Esophagus mucosa (tissue), 1 donor: Measurements from ENCODE around the gene ZFYVE1. TPM values are rescaled to one million over a fixed set of nuclear protein-coding genes. Genes with fewer than 3 reads are reported as not detected.
A peak's percentile ranks its signal among the peaks of the same experiment; 100 is the strongest.
"Not testable (repeated sequence)": the region's sequence is repeated elsewhere in the genome, so short reads cannot be mapped to it uniquely, and the experiment has no call there.

Source experiments
- ATAC-seq: fragments of 200-7000 bp; cut with Tn5 transposase; one replicate; pipeline ENCODE4 v1.9.1; 2020
- total RNA-seq: library from RNA; stranded (reverse); gene quantifications from one replicate; pipeline ENCODE4 v1.2.4, GENCODE V29; 2023
- donor health status: DM: yes; HTN: yes; CAD: no.

ZFYVE1 gene, protein sequence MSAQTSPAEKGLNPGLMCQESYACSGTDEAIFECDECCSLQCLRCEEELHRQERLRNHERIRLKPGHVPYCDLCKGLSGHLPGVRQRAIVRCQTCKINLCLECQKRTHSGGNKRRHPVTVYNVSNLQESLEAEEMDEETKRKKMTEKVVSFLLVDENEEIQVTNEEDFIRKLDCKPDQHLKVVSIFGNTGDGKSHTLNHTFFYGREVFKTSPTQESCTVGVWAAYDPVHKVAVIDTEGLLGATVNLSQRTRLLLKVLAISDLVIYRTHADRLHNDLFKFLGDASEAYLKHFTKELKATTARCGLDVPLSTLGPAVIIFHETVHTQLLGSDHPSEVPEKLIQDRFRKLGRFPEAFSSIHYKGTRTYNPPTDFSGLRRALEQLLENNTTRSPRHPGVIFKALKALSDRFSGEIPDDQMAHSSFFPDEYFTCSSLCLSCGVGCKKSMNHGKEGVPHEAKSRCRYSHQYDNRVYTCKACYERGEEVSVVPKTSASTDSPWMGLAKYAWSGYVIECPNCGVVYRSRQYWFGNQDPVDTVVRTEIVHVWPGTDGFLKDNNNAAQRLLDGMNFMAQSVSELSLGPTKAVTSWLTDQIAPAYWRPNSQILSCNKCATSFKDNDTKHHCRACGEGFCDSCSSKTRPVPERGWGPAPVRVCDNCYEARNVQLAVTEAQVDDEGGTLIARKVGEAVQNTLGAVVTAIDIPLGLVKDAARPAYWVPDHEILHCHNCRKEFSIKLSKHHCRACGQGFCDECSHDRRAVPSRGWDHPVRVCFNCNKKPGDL
- 10.7 TPM for total RNA-seq

DNA sequence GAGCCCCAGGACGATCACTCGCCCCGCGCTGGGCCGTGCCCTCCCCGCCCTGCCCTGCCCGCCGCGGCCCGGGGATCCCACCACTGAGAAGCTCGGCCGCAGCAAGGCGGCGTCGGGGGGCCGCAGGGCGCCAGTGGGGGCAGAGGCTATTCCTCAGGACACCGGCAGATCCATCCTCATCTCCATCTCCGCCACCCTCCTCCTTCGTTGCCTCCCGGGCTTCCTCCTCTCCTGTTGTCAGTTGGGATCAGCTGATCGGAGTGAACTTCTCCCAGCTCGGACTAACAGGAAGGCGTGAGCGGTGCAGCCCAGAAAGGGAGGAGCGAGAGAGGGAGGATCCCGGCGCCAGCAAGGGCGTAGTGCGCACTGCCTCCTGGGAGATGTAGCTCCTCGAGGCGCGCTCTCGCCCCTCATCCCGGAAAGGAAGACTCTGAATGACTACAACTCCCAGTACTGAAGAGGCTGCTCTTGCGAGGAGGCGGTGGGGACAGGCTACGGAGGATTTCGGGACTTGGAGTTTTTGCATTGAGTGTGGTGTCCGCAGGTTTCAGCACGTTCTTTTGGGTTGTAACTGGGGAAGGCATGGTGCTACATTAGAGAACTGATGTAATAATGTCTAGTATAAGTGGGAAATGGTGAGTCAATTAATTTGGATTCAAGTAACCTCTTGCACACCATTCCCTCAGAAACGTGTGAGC lies at the start of gene ZFYVE1:
Gene ZFYVE1 (minus strand): TSS at position 262 of the 698 bp plus-strand sequence. CDS start 2,598 bp downstream, outside the sequence.
- peak; percentile 100 for ATAC-seq

GRCh38 chr14:73069585-73069984 lies 42.7 kb upstream of the ZFYVE1 start:
- no peak for ATAC-seq

DNA sequence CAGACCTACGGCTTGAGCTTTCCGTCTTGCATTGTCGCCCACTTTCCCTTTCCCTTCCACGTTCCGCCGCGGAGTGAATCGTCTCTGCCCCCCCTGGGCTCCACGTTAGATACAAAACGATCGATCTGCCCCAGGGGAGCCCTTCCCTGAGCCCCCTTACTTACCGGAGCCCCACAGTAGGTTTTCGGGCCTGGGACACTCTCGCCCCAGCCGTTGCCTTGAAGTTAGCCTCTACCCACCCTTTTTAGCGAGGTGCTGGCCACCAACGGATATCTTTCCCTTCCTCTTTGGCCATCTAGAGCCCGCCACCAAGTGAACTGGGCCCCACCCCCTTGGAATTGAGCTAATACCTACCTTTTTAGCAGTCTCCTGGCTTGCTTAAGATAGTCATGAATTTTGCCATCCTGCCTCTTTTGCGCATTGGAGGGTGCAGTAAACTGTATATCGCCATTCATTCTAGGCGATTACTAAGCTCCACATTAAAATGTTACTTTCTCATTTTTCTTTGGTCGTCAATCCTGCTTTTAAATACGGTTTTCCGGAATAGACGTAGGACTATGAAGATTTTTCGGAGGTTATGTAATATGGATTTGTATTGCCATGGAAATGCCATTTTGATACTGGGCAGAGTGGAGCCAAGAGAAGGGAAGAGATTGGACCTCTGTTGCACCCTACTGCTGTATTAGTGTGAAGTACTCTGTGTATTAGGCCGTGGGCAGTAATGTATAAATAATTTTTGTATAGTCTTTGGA lies 32.2 kb upstream of the ZFYVE1 start:
- no peak for ATAC-seq

DNA sequence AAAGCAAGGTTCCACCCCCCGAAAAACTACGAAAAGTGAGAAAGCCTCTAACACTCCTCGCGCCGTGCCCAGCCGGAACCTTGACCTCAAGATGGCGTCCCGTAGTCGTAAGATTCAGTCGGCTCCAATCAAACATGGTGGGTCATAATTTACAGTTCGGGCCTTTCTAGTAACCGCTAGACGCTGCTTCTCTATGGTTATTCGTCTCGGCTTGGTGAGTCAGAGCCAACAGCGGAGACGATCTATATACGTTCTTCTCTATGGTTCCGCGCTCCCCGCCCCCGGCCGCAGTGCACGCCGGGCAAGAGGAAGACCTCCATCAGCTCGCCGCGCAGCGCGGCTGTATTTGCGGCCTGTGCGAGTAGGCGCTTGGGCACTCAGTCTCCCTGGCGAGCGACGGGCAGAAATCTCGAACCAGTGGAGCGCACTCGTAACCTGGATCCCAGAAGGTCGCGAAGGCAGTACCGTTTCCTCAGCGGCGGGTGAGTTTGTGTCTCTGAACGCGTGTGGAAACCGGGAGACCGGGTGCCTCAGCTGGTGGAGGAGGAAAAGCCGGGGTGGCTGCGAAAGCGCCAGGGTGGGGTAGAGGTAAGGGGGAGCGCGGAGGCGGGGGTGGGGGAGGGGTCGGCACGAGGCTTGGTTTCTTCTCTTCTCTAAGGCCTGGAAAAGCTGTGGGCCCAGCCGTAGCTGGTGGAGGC lies 31.5 kb upstream of the ZFYVE1 start, which contains the start of gene RBM25:
Gene RBM25 (plus strand): TSS at position 311 of the 698 bp plus-strand sequence. CDS start 13,108 bp downstream, outside the sequence.
- ATAC-seq = peak; percentile 99

DNA sequence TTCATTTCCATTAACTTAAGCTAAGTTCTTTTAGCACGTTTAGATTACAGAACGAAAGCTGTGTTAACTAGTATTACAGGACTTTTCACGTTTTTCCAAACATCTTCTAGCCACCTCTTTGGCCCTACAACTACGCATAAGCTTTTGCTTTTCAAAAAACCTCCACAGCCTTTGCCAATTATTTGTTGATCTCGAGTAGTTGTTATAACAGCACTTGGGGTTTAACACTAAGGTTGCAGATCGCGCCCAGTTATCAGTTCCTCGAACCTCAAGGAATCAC lies 31.0 kb upstream of the ZFYVE1 start:
- no peak for ATAC-seq

GRCh38 chr14:73055251-73055650 lies 28.3 kb upstream of the ZFYVE1 start:
- no peak for ATAC-seq

DNA sequence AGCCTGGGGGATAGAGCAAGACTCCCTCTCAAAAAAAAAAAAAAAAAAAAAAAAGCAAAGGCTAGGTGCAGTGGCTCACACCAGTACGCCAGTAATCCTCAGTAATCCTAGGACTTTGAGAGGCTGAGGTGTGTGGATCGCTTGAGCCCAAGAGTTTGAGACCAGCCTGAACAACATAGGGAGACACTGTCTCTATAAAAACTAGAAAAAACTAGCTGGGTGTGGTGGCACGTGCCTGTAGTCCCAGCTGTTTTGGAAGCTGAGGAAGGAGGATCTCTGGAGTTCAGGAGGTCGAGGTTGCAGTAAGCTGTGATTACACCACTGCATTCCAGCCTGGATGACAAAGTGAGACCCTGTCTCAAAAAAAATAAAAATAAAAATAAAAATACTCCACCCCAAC lies 22.5 kb upstream of the ZFYVE1 start:
- peak; percentile 44 for ATAC-seq

DNA sequence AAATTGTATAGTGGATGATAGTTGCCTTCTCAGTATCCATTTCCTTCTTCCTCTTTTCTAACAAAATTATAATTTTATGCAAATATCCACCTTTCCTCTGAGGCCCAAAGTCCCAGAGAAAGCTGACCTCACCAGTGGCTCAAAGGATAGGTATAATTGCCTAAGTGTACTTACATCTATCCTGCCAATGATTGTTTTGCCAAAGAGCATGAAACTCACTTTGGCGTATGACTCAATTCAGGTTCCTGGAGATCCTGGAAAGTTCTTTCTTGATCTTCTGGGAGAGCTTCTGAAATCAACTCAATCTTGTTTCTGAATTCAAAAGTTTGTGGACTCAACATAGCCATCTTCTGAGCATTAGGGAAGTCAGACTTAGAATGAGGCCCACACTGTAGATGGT lies 20.9 kb upstream of the ZFYVE1 start:
- peak; percentile 62 for ATAC-seq

DNA sequence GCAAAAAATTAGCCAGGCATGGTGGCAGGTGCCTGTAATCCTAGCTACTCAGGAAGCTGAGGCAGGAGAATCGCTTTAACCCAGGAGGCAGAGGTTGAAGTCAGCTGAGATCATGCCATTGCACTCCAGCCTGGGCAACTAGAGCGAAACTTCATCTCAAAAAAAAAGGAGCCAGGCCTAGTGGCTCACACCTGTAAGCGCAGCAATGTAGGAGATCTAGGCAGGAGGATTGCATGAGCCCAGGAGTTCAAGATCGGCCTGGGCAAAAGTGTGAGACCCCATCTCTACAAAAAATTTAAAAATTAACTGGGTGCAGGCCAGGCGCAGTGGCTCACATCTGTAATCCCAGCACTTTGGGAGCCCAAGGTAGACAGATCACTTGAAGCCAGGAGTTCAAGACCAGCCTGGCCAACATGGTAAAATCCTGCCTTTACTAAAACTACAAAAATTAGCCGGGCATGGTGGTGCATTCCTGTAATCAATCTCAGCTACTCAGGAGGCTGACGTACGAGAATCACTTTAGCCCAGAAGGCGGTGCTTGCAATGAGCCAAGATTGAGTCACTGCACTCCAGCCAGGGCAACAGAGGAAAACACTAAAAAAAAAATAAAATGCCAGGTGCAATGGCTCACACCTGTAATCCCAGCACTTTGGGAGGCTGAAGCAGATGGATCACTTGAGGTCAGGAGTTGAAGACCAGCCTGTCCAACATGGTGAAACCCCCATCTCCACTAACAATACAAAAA lies 10.0 kb upstream of the ZFYVE1 start:
- ATAC-seq = peak; percentile 72

DNA sequence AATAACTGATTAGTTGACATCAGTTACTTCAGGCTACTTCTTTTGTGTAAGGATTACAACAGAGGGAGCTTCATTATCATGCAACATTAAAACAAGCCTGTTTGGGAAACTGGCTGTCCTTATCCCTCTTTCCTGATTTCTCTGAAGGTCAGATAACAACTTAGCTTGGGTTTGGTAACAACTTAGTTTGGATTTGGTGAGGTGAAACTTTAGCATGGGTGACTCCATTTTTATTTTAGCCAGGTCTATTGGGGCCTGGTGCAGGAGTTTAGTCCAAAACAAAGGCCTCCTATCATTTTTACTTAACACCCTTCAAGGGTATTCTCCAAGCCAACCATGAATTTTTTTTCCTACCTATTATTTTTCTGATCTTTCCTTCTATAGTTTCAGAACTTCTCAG lies 1.1 kb upstream of the ZFYVE1 start:
- no peak for ATAC-seq

GRCh38 chr14:73027546-73027945 lies 640 bp upstream of the ZFYVE1 start:
- no peak for ATAC-seq

DNA sequence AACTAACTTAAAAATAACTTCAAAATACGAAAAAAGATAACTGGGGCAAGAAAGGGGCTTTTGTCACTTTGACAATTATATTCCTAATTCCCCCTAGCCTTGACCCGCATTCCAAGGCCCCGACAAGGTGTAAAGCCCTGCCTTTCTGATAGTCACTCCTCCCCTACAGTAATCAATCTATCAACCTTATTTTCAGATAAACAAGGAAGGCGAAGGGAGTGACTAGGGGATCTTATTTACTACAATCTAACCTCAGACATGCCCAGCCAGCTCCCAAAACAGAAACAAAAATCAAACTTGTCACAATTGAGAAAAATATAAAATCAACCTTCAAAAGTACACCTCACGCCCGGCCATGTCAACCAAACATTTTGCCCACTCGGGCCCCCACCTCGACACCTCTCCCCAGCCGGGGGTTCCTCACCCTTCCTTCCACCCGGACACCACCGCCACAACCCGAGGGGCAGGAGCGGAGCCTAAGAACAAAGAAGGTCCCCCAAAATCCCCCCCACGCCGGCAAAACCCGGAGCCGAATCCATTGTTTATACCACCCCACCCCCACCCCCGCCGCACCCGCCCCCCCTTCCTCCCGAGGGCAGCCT lies 562 bp downstream of the ZFYVE1 start:
- ATAC-seq = no peak

GRCh38 chr14:73025544-73025943 lies 1.4 kb downstream of the ZFYVE1 start:
- no peak for ATAC-seq

DNA sequence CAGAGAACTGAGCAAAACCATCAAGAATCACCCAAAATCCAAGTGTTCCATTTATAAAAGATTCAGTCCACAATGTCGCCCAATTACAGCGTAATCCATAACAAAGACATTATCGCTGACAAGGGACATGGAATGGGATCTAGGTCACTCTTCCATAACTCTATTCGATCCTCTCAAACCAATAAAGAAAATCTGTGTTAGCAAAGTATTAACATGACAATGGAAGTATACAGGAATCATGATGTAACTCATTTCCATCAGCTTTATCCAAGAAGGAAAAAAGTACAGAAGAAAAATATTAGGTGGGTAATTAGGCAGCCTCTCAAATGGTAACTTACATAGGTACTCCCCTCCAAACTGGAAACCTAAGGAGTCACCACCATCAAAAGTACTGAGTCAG lies 4.9 kb downstream of the ZFYVE1 start:
- no peak for ATAC-seq

DNA sequence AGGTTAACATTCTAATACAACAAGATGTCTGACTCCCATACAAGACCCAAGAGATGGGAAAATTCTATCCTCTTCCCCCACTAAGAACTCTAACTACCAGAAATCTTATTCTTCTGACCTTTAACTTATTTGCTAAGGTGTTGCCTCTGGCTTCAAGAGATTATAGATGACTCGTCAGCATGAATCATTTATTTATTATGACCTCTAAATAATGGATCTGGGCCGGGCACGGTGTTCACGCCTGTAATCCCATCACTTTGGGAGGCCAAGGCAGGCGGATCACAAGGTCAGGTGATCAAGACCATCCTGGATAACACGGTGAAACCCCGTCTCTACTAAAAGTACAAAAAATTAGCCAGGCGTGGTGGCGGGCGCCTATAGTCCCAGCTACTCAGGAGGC lies 10.9 kb downstream of the ZFYVE1 start:
- ATAC-seq = peak; percentile 63

DNA sequence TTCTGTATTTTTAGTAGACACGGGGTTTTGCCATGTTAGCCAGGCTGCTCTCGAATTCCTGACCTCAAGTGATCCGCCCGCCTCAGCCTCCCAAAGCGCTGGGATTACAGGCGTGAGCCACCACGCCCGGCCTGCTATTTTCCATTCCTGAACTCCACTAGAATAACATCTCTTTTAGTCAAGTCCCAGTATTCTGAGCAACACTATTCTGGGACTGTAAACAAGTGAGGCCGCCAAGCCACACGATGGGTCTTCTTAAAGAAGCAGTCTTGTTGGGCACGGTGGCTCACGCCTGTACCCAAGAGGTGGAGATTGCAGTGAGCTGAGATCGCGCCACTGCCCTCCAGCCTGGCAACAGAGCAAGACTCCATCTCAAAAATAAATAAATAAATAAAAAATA lies 11.4 kb downstream of the ZFYVE1 start:
- ATAC-seq = peak; percentile 29

- ATAC-seq = peak; percentile 59
Measured at GRCh38 chr14:73014105-73014504, 12.8 kb downstream of the ZFYVE1 start.

DNA sequence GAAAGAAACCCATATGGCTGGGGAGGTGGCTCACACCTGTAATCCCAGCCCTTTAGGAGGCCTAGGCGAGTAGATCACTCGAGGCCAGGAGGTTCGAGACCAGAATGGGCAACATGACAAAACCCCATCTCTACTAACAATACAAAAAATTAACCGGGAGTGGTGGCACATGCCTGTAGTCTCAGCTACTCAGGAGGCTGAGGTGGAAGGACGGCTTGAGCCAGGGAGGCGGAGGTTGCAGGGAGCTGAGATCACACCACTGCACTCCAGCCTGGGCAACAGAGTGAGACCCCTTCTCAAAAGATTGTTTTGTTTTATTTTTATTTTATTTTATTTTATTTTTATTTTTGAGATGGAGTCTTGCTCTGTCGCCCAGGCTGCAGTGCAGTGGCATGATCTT lies 15.7 kb downstream of the ZFYVE1 start:
- ATAC-seq = not testable (repeated sequence)

- no peak for ATAC-seq
Measured at GRCh38 chr14:73008501-73008900, 18.4 kb downstream of the ZFYVE1 start.

DNA sequence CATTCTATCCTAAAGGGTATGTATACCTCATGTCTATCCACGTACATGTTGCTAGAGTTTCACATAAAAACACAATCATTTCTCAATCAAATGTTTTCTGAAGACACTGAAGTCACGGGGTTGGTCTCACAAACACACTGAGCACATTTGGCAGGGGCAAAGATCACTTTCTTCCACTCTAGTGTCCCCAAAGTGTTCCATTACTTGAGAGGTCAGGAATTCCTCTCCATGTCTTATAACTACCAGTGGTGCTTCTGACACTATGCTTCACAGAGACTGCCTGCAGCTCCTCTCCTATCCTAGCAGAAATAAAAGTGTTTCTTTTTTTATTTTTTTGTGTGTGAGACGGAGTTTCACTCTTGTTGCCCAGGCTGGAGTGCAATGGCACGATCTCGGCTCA lies 19.1 kb downstream of the ZFYVE1 start:
- no peak for ATAC-seq

- not testable (repeated sequence) for ATAC-seq
Measured at GRCh38 chr14:73004641-73005040, 22.3 kb downstream of the ZFYVE1 start.
